A549 treated with Mapracorat at 1 μM for 4 hours (cell line): ENCODE measurements around the gene PMIS2. TPM values are rescaled to one million over a fixed set of nuclear protein-coding genes. Genes with fewer than 3 reads are reported as not detected.

Experiments
- total RNA-seq: library from RNA; stranded (reverse); fragments of 200-300 nt; extraction: Qiagen RNA extraction; gene quantifications from 5 replicates; pipeline ENCODE4 v1.2.3, GENCODE V29; 2022

Gene PMIS2
- total RNA-seq, result not detected in 5 replicates

DNA sequence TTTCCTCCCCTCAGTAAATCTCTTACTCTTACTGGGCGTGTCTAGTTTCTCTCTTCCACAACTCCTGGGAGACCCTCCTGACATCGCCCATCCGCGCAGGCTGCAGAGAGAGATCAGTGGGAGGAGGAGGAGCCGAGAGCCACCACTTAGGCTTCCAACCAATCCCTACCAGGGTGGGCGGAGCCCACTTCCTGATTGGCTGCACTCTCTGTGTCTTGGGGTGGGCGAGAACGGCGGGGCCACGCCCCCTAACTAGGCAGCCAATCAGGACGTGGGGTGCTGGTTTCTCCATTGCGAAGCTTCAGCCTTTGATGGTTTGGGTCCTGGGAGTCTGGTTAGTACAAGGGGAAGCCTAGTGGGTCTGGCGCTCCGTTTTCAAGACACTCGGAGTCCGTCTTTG lies at the start of gene PMIS2:
Gene PMIS2 (plus strand): TSS at position 326 of the 400 bp plus-strand sequence. CDS start 87 bp downstream, outside the sequence.

DNA sequence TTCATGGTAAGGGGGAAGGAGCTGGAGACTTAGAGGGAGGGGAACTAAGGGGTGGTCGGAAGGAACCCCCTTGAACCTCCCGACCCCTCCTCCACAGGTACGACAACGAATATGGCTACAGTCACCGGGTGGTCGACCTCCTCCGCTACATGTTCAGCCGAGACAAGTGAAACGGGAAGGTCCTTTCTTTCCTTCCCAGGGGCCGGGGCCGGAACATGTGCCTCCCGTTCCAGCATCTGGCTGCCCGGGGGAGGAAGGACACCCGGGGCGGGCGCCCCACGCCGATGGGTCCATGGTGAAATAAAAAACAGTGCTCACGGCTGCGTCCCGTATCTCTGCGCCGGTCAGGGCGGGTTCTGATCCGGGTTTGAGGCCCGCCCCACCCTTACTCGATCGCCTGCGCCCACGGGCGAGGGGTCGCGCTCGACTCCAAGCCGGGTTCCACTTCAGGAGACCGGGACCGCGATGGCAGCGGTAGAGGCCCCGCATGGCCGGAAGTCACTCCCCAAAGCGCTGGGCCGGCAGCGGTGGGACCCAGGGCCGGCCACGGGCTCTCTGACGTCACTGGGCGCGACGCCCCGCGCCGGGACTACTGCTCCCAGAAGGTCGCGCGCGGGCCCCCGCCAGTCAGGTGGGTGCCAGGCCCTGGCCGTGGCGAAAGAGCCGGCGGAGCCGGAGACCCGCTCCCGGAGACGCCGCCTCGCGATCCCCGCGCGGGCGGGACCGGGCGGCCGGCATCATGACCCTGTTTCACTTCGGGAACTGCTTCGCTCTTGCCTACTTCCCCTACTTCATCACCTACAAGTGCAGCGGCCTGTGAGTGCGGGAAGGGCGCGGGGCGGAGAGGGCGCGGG lies 40.7 kb upstream of the PMIS2 start, which contains the start of gene TMEM147:
Gene TMEM147 (plus strand): TSS at position 626 of the 854 bp plus-strand sequence. CDS start 114 bp downstream, at position 740.

DNA sequence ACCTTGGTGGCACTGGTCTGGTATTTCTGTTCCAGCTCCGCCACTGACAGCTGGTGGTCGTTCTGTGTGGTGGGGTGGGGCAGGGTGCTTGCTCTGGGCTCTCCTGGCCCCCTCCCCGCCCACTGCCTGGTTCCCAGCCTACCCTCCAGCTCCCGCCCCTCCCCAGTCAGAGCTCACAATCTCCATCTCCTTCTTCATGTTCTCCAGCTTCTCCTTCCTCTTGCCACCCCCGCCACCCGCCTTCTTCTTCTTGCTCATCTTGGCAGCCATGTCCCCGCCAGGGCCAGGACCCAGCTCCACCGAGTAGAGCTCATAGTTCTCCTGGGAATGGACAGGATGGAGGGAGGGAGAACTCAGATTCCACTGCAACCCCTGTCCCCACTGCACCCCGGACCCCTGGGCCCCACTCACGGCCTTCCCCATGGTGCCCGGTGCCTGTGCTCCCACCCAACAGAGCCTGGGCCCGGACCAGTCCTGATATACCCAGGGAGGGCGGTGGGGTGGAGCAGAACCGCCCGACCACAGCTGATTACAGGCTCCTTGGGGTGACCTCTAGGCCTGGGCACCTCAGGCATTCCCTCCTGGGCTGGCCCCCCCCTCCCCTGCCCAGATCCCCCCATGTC lies 22.7 kb upstream of the PMIS2 start, which contains the start of gene ATP4A:
Gene ATP4A (minus strand): TSS at position 452 of the 623 bp plus-strand sequence. CDS start 29 bp downstream, at position 423.

GRCh38 chr19:35612559-35613321 lies 26.8 kb downstream of the PMIS2 start, which contains the start of gene HAUS5:
Gene HAUS5 (plus strand): TSS chr19:35612735. CDS start chr19:35612795, 60 bp downstream.

DNA sequence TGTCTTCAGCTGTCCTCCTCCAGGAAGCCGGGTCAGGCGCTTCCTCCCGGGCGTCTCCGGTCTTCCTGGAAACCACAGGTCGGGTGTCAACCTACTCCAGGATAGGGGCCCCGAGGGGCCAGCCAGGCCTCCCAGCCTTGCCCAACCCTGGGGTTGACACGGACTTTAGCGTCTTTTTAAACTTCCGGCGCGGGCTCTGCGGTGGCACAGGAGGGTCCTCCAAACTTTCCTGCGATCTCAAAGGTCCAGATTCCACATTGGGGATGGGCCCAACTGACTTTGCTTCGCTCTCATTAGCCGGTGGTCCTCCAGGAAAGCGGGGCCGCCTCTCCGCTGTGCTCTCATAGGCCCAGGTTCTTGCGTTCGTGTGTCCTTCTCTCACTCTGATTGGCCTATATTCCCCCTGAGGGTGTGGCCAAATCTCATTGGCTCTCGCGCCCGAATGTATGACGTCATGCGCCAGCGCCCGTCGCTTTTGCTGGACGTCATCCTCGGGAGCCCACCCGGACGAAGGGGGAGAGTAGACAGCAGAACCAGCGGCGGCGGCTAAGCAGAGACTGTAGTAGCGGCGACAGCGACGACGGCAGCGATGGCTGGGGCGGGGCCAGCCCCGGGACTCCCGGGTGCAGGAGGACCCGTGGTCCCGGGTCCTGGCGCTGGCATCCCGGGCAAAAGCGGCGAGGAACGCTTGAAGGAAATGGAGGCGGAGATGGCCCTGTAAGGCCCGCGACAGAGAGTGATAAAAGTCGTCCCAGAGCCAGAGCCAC lies 42.8 kb downstream of the PMIS2 start, which contains the start of gene RBM42:
Gene RBM42 (plus strand): TSS at position 472 of the 767 bp plus-strand sequence. CDS start 118 bp downstream, at position 590.

Other genes with a start within 250 kb of the PMIS2 start
- not detected in 5 replicates for gene FFAR1, start 238.3 kb upstream of the PMIS2 start, total RNA-seq
- 0.09 TPM in 1 of 5 replicates, not detected in the others for gene FFAR3, start 227.7 kb upstream of the PMIS2 start, total RNA-seq
- gene GPR42, start 215.1 kb upstream of the PMIS2 start, total RNA-seq, result not detected in 5 replicates
- gene FFAR2, start 137.9 kb upstream of the PMIS2 start, total RNA-seq, result not detected in 5 replicates
- not detected in 5 replicates for gene KRTDAP, start 95.7 kb upstream of the PMIS2 start, total RNA-seq
- 32.5 to 41.2 TPM (median 37.6 TPM) in 5 replicates for gene DMKN, start 72.5 kb upstream of the PMIS2 start, total RNA-seq
- gene SBSN, start 57.9 kb upstream of the PMIS2 start, total RNA-seq, result 2.4 to 3.3 TPM (median 3.2 TPM) in 5 replicates
- gene GAPDHS, start 52.7 kb upstream of the PMIS2 start, total RNA-seq, result 0.21 TPM in 1 of 5 replicates, not detected in the others
- gene TMEM147, start 40.5 kb upstream of the PMIS2 start, total RNA-seq, result 374 to 446 TPM (median 422 TPM) in 5 replicates
- 0.06 TPM in 1 of 5 replicates, not detected in the others for gene ATP4A, start 22.5 kb upstream of the PMIS2 start, total RNA-seq
- gene HAUS5, start 26.6 kb downstream of the PMIS2 start, total RNA-seq, result 11.3 to 18.9 TPM (median 15.0 TPM) in 5 replicates
- 148 to 214 TPM (median 206 TPM) in 5 replicates for gene RBM42, start 42.9 kb downstream of the PMIS2 start, total RNA-seq
- 1.7 to 3.1 TPM (median 2.9 TPM) in 5 replicates for gene ETV2, start 55.6 kb downstream of the PMIS2 start, total RNA-seq
- gene COX6B1, start 62.1 kb downstream of the PMIS2 start, total RNA-seq, result 1,323 to 1,675 TPM (median 1,366 TPM) in 5 replicates
- gene UPK1A, start 80.3 kb downstream of the PMIS2 start, total RNA-seq, result 0.72 to 1.1 TPM (median 0.94 TPM) in 5 replicates
- not detected in 5 replicates for gene ZBTB32, start 118.4 kb downstream of the PMIS2 start, total RNA-seq
- 46.2 to 63.6 TPM (median 56.5 TPM) in 5 replicates for gene KMT2B, start 131.8 kb downstream of the PMIS2 start, total RNA-seq
- gene IGFLR1, start 156.3 kb downstream of the PMIS2 start, total RNA-seq, result 10.2 to 14.6 TPM (median 11.8 TPM) in 5 replicates
- 24.6 to 30.2 TPM (median 25.0 TPM) in 5 replicates for gene U2AF1L4, start 159.2 kb downstream of the PMIS2 start, total RNA-seq
- 288 to 310 TPM (median 290 TPM) in 5 replicates for gene PSENEN, start 159.5 kb downstream of the PMIS2 start, total RNA-seq
- 20.3 to 28.5 TPM (median 22.0 TPM) in 5 replicates for gene LIN37, start 162.4 kb downstream of the PMIS2 start, total RNA-seq
- 0.12 to 0.28 TPM (median 0.19 TPM) in 3 of 5 replicates, not detected in the others for gene HSPB6, start 170.9 kb downstream of the PMIS2 start, total RNA-seq
- 24.6 to 30.3 TPM (median 28.2 TPM) in 5 replicates for gene PROSER3, start 172.0 kb downstream of the PMIS2 start, total RNA-seq
- gene ARHGAP33, start 189.4 kb downstream of the PMIS2 start, total RNA-seq, result 3.9 to 9.3 TPM (median 7.6 TPM) in 5 replicates
- 0.16 to 0.53 TPM (median 0.34 TPM) in 5 replicates for gene PRODH2, start 226.7 kb downstream of the PMIS2 start, total RNA-seq